Liver (tissue), 9 donors: ENCODE measurements around the gene MNS1. TPM values are rescaled to one million over a fixed set of nuclear protein-coding genes. Genes with fewer than 3 reads are reported as not detected.

ENCODE experiments used
- DNase-seq: peaks from one replicate; pipeline ENCODE4 v3.0.0-alpha.2; 2017; ENCODE audit warnings: low spot score
- H3K27ac ChIP-seq, 2 donors: one replicate each; pipeline ENCODE4 v1.7.0; 2013; ENCODE audit warnings: inconsistent platforms in 2 of 2, low read length in 2 of 2, control low read depth in 1 of 2, low read depth in 1 of 2, mild to moderate bottlenecking in 1 of 2
- H3K27me3 ChIP-seq, 4 donors: one replicate each; pipeline versions ENCODE4 v1.6.1 to v1.7.0; 2013; ENCODE audit warnings: low read length in 3 of 4, inconsistent platforms in 1 of 4, mild to moderate bottlenecking in 1 of 4, moderate library complexity in 1 of 4; ENCODE audit not compliant: control insufficient read depth in 4 of 4, insufficient read depth in 4 of 4
- H3K36me3 ChIP-seq, 4 donors: one replicate each; pipeline versions ENCODE4 v1.6.1 to v1.7.0; 2013; ENCODE audit warnings: low read length in 3 of 4, mild to moderate bottlenecking in 3 of 4, low read depth in 1 of 4, moderate library complexity in 1 of 4; ENCODE audit not compliant: control insufficient read depth in 4 of 4, insufficient read depth in 3 of 4
- H3K4me1 ChIP-seq, 4 donors: one replicate each; pipeline versions ENCODE4 v1.6.1 to v1.7.0; 2013; ENCODE audit warnings: low read length in 3 of 4, mild to moderate bottlenecking in 3 of 4, moderate library complexity in 1 of 4; ENCODE audit not compliant: control insufficient read depth in 4 of 4, insufficient read depth in 4 of 4
- H3K4me3 ChIP-seq, 3 donors: one replicate each; pipeline versions ENCODE4 v1.6.1 to v1.7.0; 2013; ENCODE audit warnings: low read length in 3 of 3, control low read depth in 1 of 3, low read depth in 1 of 3, mild to moderate bottlenecking in 1 of 3
- H3K9ac ChIP-seq, 2 donors: one replicate each; pipeline ENCODE4 v1.7.0; 2013; ENCODE audit warnings: low read length in 2 of 2, mild to moderate bottlenecking in 2 of 2, moderate library complexity in 2 of 2, control low read depth in 1 of 2, low read depth in 1 of 2
- H3K9me3 ChIP-seq, 4 donors: one replicate each; pipeline versions ENCODE4 v1.6.1 to v1.7.0; 2013; ENCODE audit warnings: low read length in 3 of 4; ENCODE audit not compliant: control insufficient read depth in 4 of 4
- FOXA2 ChIP-seq: IDR thresholded peaks from 2 replicates; pipeline ENCODE4 v1.6.1; 2016; ENCODE audit warnings: antibody characterized with exemption
- GABPA ChIP-seq, 2 donors: IDR thresholded peaks in 1 of 2; conservative IDR thresholded peaks in 1 of 2; 2 replicates each; pipeline ENCODE4 v1.6.1; 2016; ENCODE audit warnings: antibody characterized with exemption in 2 of 2, mild to moderate bottlenecking in 1 of 2, moderate library complexity in 1 of 2
- RAD21 ChIP-seq, 2 donors: IDR thresholded peaks; 2 replicates each; pipeline ENCODE4 v1.6.1; 2016; ENCODE audit warnings: antibody characterized with exemption in 2 of 2, mild to moderate bottlenecking in 2 of 2
- RXRA ChIP-seq, 2 donors: IDR thresholded peaks; 2 replicates each; pipeline ENCODE4 v1.6.1; 2017 to 2018; ENCODE audit warnings: antibody characterized with exemption in 2 of 2, mild to moderate bottlenecking in 1 of 2
- SP1 ChIP-seq: IDR thresholded peaks from 2 replicates; pipeline ENCODE4 v1.6.1; 2018; ENCODE audit warnings: antibody characterized with exemption, mild to moderate bottlenecking
- TAF1 ChIP-seq: conservative IDR thresholded peaks from 2 replicates; pipeline ENCODE4 v1.6.1; 2016; ENCODE audit warnings: antibody characterized with exemption, mild to moderate bottlenecking
- ZBTB33 ChIP-seq: IDR thresholded peaks from 2 replicates; pipeline ENCODE4 v1.6.1; 2016; ENCODE audit warnings: antibody characterized with exemption
- WGBS: extraction: QIAGEN DNeasy Blood & Tissue Kit; methylation state at CpG from one replicate; pipeline ENCODE4 v1.1.7; 2013; 5-methylcytosine and 5-hydroxymethylcytosine counted together
- polyA plus RNA-seq, 2 donors: library from polyadenylated mRNA; stranded (reverse) in 1 of 2; unstranded in 1 of 2; fragments of 200-250 nt in 1 of 2; fragments of >200 nt in 1 of 2; fragmentation: Nextera tagmentation in 1 of 2; extraction: Ambion mirVana in 1 of 2; gene quantifications; one replicate each; pipeline versions ENCODE4 v1.2.1 to v1.2.3, GENCODE V29; 2013 to 2015
- total RNA-seq, 2 donors: library from RNA; depleted of rRNA; stranded (reverse); fragments of >200 nt; gene quantifications; one replicate each; pipeline ENCODE4 v1.2.3, GENCODE V29; 2014
- TF ChIP-seq, protein P1 (sequence below): IDR thresholded peaks from 2 replicates; pipeline ENCODE4 v1.6.1; 2016; ENCODE audit warnings: antibody characterized with exemption
- TF ChIP-seq, protein P2 (sequence below): IDR thresholded peaks from 2 replicates; pipeline ENCODE4 v1.6.1; 2016; ENCODE audit warnings: antibody characterized with exemption
- TF ChIP-seq, protein P3 (sequence below): fragments of 150-350 bp; IDR thresholded peaks from 2 replicates; pipeline ENCODE4 v1.5.1; 2017; ENCODE audit warnings: improper control_type of control experiment, low read depth, low read length; ENCODE audit not compliant: missing input control
- donor health status: healthy.
- donor health status: healthy.
- donor health status: healthy.
- donor health status: healthy.
- donor health status: healthy.

MNS1 gene
- total and polyA plus RNA-seq, 4 donors = 0.08 to 1.3 (median 0.41) TPM

DNA sequence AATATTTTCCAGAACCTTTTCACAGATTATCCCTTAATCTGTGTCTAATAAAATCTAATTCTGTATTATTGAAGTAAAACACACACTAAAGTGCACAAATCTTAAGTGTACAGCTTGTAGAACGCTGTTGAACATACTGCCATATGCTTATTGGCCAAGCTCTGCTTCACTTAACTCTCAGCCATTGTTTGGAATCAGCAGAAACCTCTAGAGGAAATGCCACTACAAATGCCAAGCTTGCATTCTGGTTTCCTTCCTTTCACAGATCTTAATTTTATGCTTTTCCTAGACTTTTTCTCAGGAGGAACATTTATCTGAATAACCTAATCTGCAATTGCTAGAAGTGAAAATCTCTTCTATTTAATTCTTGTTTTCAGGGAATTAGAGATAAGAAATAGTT is 10.1 kb downstream of the MNS1 start (continued):
- no peak for TF ChIP-seq ZBTB33
- TF ChIP-seq, protein P1, sequence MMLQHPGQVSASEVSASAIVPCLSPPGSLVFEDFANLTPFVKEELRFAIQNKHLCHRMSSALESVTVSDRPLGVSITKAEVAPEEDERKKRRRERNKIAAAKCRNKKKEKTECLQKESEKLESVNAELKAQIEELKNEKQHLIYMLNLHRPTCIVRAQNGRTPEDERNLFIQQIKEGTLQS = no peak

DNA sequence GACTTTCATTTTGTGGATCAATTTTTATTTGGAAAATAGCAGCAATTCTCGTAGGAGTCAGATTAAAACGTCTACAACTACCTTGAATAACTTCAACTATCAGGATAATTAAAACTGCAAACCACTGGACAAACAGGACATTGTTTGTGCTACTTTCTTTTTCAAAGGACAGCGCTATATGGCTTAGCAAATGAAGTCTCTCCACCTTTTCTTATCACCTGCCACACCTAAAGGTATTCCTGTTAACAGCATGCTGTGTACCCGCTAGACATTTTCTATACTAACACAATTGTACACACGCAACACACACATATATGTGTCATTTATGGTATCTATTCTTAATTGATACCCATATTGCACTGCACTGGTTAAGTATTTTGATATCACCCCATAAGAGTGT is 19.2 kb downstream of the MNS1 start:
- H3K9ac ChIP-seq = no peak overlapping the region
- TF ChIP-seq, protein P2, sequence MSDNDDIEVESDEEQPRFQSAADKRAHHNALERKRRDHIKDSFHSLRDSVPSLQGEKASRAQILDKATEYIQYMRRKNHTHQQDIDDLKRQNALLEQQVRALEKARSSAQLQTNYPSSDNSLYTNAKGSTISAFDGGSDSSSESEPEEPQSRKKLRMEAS = no peak
- TF ChIP-seq FOXA2 (no peak), ZBTB33 (no peak)
- no peak for DNase-seq
- no peak overlapping the region for H3K4me3 ChIP-seq
- H3K27ac ChIP-seq = no peak overlapping the region
- WGBS = 90% methylated on average over 5 of the region's 5 CpGs
- H3K9me3 ChIP-seq = no peaks in the 10 kb centered on the region
- no peaks in the 10 kb centered on the region for H3K27me3 ChIP-seq
- no peaks in the 10 kb centered on the region for H3K36me3 ChIP-seq
- H3K4me1 ChIP-seq = no peaks in the 10 kb centered on the region

DNA sequence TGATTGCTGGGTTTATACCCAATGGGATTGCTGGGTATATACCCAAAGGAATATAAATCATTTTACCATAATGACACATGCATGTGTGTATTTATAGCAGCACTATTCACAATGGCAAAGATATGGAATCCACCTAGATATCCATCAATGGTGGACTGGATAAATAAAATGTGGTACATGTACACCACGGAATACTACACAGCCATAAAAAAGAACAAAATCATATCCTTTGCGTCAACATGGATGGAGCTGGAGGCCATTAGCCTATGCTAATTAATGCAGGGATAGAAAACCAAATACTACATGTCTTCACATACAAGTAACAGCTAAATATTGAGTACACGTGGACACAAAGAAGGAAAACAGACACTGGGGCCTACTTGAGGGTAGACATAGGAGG is 22.6 kb downstream of the MNS1 start:
- DNase-seq = no peak
- WGBS = 98% methylated on average over 3 of the region's 3 CpGs
- no peak overlapping the region for H3K27ac ChIP-seq

More for the DNA sequence above, 22.6 kb downstream of the MNS1 start:
- H3K4me3 ChIP-seq = no peak overlapping the region
- no peaks in the 10 kb centered on the region for H3K36me3 ChIP-seq
- H3K9me3 ChIP-seq = no peaks in the 10 kb centered on the region
- no peaks in the 10 kb centered on the region for H3K4me1 ChIP-seq
- H3K9ac ChIP-seq = no peak overlapping the region
- H3K27me3 ChIP-seq = no peaks in the 10 kb centered on the region
- TF ChIP-seq TAF1 = no peak
- no peak for TF ChIP-seq SP1
- TF ChIP-seq FOXA2 = no peak
- no peak for TF ChIP-seq GABPA (IDR thresholded peaks at IDR 0.05 in 1 of 2, conservative IDR thresholded peaks at IDR 0.05 in 1 of 2)
- TF ChIP-seq, protein P3, sequence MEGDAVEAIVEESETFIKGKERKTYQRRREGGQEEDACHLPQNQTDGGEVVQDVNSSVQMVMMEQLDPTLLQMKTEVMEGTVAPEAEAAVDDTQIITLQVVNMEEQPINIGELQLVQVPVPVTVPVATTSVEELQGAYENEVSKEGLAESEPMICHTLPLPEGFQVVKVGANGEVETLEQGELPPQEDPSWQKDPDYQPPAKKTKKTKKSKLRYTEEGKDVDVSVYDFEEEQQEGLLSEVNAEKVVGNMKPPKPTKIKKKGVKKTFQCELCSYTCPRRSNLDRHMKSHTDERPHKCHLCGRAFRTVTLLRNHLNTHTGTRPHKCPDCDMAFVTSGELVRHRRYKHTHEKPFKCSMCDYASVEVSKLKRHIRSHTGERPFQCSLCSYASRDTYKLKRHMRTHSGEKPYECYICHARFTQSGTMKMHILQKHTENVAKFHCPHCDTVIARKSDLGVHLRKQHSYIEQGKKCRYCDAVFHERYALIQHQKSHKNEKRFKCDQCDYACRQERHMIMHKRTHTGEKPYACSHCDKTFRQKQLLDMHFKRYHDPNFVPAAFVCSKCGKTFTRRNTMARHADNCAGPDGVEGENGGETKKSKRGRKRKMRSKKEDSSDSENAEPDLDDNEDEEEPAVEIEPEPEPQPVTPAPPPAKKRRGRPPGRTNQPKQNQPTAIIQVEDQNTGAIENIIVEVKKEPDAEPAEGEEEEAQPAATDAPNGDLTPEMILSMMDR = no peak
- no peak for TF ChIP-seq RXRA (IDR thresholded peaks at IDR 0.05)
- TF ChIP-seq RAD21 (IDR thresholded peaks at IDR 0.05) = no peak
- TF ChIP-seq ZBTB33 = no peak
